Aorta (tissue), 5 donors: ENCODE data around the gene OSMR. TPM values are rescaled to one million over a fixed set of nuclear protein-coding genes. Genes with fewer than 3 reads are reported as not detected.

Source experiments
- ATAC-seq: fragments of 200-7000 bp; cut with Tn5 transposase; one replicate; pipeline ENCODE4 v1.9.1; 2022; ENCODE audit warnings: moderate library complexity; ENCODE audit not compliant: low FRiP score
- DNase-seq, 2 donors: peaks; one replicate each; pipeline ENCODE4 v3.0.0-alpha.2; 2020
- H3K27ac ChIP-seq, 2 donors: one replicate each; pipeline ENCODE4 v1.5.1; 2013; ENCODE audit warnings: low read length in 2 of 2, mild to moderate bottlenecking in 2 of 2, moderate library complexity in 2 of 2, control low read depth in 1 of 2, inconsistent platforms in 1 of 2, low read depth in 1 of 2
- H3K27me3 ChIP-seq, 2 donors: one replicate each; pipeline ENCODE4 v1.6.1; 2013; ENCODE audit warnings: control low read depth in 1 of 2, low read length in 1 of 2, mild to moderate bottlenecking in 1 of 2, moderate library complexity in 1 of 2; ENCODE audit not compliant: insufficient read depth in 2 of 2, control insufficient read depth in 1 of 2
- H3K36me3 ChIP-seq, 2 donors: one replicate each; pipeline ENCODE4 v1.6.1; 2013; ENCODE audit warnings: control low read depth in 1 of 2, low read length in 1 of 2, mild to moderate bottlenecking in 1 of 2; ENCODE audit not compliant: insufficient read depth in 2 of 2, control insufficient read depth in 1 of 2
- H3K4me1 ChIP-seq, 2 donors: one replicate each; pipeline ENCODE4 v1.6.1; 2013; ENCODE audit warnings: low read length in 2 of 2, control low read depth in 1 of 2, mild to moderate bottlenecking in 1 of 2, moderate library complexity in 1 of 2; ENCODE audit not compliant: insufficient read depth in 2 of 2, control insufficient read depth in 1 of 2
- H3K4me3 ChIP-seq, 2 donors: one replicate each; pipeline ENCODE4 v1.5.1; 2013; ENCODE audit warnings: low read length in 2 of 2, control low read depth in 1 of 2, mild to moderate bottlenecking in 1 of 2
- H3K9me3 ChIP-seq: one replicate; pipeline ENCODE4 v1.6.1; 2013; ENCODE audit warnings: mild to moderate bottlenecking, low read length; ENCODE audit not compliant: control insufficient read depth
- WGBS, 2 donors: extraction: QIAGEN DNeasy Blood & Tissue Kit; methylation state at CpG; one replicate each; pipeline ENCODE4 v1.1.7; 2013; 5-methylcytosine and 5-hydroxymethylcytosine counted together
- intact Hi-C, 2 donors: fragments of 100-400 bp; cut with DNase I; formaldehyde crosslinking; loops; one replicate each; pipeline versions ENCODE4 v1.14.2 to v1.15.0; 2022
- polyA plus RNA-seq, 2 donors: library from polyadenylated mRNA; stranded (reverse); fragments of 200-250 nt; gene quantifications; one replicate each; pipeline ENCODE4 v1.2.3, GENCODE V29; 2013
- total RNA-seq, 2 donors: library from RNA; stranded (reverse); fragmentation: NEBNext Ultra II Directional; extraction: Animal tissue kit (Norgen Biotek cat#: 25700); gene quantifications; one replicate each; pipeline ENCODE4 v1.2.1, GENCODE V29; 2021
- donor health status: healthy with polysubstance abuse.
- donor health status: Bipolar disorder and iron deficiency.
- donor health status: DM: no; HTN: no; CAD: no.
- donor health status: DM: no; HTN: no; CAD: no.
- donor health status: DM: yes; HTN: yes; CAD: no.

The OSMR gene
- total and polyA plus RNA-seq, 4 donors, result 4.6 to 164 (median 93.1) TPM

DNA sequence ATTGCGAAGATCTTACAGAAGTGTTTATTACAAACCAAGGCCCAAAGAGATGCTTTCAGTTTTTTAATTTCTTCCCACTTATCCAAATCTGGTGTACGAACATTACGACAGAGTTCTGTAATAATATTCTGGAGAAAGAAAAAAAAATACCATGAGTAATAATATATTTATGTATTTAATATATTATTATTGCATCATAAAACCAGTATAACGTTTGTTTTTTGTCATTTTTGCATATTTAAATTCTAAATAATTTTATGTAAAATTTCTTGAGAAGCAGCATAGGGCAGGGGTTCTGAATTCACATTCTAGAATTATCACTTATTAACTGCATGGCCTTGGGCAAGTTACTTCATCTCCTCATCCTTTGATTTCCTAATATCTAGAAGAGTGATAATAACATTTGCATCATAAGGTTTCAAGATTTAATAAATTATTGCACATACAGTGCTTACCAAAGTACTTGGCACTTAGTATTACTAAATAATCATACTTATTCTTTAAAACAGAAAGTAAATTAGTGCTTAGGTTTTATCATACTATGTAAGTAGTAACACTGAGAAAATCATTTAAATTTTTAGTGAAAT lies 107.7 kb downstream of the OSMR start:
- WGBS, 2 donors, result 88 to 90% methylated on average over 4 of the region's 4 CpGs
- intact Hi-C loops, result no loop called here
- Histone ChIP-seq H3K9me3 (no peaks in the 10 kb centered on the region), H3K4me1 (no peaks in the 10 kb centered on the region), H3K36me3 (peaks cover 6 to 8% of the 10 kb centered on the region in 2 donors), H3K4me3 (no peak overlapping the region), H3K27ac (no peak overlapping the region), H3K27me3 (no peaks in the 10 kb centered on the region)
- ATAC-seq (no peak), DNase-seq (no peak)

DNA sequence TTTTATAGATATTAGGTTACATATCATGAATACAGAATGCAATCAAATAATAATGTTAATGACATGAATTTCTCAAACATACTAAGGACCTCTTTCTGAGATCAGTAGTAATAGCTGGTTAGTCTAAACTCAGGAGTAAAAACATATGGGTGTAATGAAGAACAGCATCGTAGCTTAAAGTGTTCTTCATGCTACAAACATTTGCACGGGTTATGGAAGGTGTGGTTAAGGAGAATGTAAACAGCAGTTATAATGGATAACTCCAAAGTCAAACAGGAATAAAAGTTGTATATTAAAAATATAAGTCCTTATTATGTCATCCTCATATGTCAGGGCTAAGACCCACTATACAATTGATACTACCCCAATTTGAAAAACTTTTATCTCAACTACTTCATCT lies 115.9 kb downstream of the OSMR start:
- Histone ChIP-seq H3K27ac (no peak overlapping the region), H3K9me3 (no peaks in the 10 kb centered on the region), H3K27me3 (no peaks in the 10 kb centered on the region), H3K4me3 (no peak overlapping the region), H3K4me1 (no peaks in the 10 kb centered on the region), H3K36me3 (no peaks in the 10 kb centered on the region)
- intact Hi-C loops, result no loop called here
- DNase-seq, result no peak
- ATAC-seq, result no peak
- 92% methylated on average over 2 of the region's 2 CpGs for WGBS, 2 donors

DNA sequence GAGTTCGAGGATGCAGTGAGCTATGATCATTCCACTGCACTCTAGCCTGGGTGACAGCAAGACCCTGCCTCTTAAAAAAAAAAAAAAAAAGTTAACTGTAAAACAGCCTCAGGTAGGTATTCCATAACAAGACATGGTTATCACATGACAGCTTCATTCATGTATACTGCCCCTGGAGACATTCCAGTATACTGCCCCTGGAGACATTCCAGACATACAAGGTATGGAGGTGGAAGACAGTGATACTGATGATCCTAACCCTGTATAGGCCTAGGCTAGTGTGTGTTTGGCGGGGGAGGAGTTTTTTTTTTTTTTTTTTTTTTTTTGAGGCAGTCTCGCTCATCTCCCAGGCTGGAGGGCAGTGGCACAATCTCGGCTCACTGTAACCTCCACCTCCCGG lies 122.9 kb downstream of the OSMR start:
- Histone ChIP-seq H3K27ac (no peak overlapping the region), H3K36me3 (peaks cover 0 to 2% of the 10 kb centered on the region in 2 donors), H3K9me3 (no peaks in the 10 kb centered on the region), H3K4me3 (no peak overlapping the region), H3K27me3 (no peaks in the 10 kb centered on the region), H3K4me1 (no peaks in the 10 kb centered on the region)
- WGBS, 2 donors, result 96 to 97% methylated on average over 5 of the region's 5 CpGs
- ATAC-seq, result no peak
- intact Hi-C loops, result no loop called here
- no peak for DNase-seq

DNA sequence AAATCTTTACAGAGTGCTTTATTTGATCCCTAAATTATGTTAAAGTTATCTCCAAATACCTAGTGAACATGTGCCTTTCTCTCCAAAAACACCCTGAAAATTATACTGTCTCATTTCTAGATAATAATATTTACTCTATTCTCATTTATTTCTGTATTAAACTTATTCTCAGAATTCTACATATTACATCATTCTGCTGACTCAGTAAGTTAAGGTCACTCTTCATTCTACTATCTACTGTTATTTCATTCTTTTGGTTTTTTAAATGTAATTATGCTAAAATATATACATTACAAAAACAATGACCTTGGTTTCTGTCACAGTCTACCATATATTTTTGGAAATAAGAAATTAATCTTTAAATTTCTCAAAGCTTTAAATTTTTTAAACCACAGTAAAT lies 132.2 kb downstream of the OSMR start:
- no peak overlapping the region for H3K4me3 ChIP-seq
- no peaks in the 10 kb centered on the region for H3K4me1 ChIP-seq
- intact Hi-C loops, result no loop called here
- H3K27ac ChIP-seq, result no peak overlapping the region
- peaks cover 0 to 2% of the 10 kb centered on the region in 2 donors for H3K36me3 ChIP-seq
- no peaks in the 10 kb centered on the region for H3K27me3 ChIP-seq
- no peaks in the 10 kb centered on the region for H3K9me3 ChIP-seq
- no peak for DNase-seq
- ATAC-seq, result no peak

DNA sequence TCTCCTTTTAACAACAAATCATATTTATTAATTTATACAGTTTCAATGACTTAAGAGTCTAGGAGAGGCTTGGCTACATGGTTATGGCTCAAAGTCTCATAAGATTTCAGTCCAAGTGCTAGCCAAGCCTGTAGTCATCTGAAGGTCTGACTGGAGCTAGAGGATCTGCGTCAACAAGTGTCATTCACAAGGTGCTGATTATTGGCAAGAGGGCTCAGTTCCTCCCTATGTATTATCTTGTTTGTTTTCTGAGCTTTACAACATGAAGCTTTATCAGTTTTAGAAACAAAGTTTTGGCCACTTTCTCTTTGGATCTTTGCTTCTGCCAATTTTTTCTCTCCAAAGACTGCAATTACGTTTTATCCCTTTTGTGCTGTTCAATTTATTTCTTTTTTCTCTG lies 133.7 kb downstream of the OSMR start:
- ATAC-seq (no peak), DNase-seq (no peak)
- Histone ChIP-seq H3K27me3 (no peaks in the 10 kb centered on the region), H3K4me3 (no peak overlapping the region), H3K27ac (no peak overlapping the region), H3K9me3 (no peaks in the 10 kb centered on the region), H3K4me1 (no peaks in the 10 kb centered on the region), H3K36me3 (no peaks in the 10 kb centered on the region)
- intact Hi-C loops, result no loop called here
- 73 to 74% methylated on average over 2 of the region's 2 CpGs for WGBS, 2 donors

Other genes starting within 250 kb of the OSMR start
- 10 to 100 TPM; 57.1 to 69.5 TPM for gene RICTOR, start 228.4 kb downstream of the OSMR start, total RNA-seq
- 1 to 10 TPM; 3.9 to 6.3 TPM for gene RICTOR, start 228.4 kb downstream of the OSMR start, polyA plus RNA-seq